Parathyroid adenoma (tissue), 2 donors: ENCODE results near the gene PKP4.

Experiments used
- H2AFZ ChIP-seq: fragments of 300-600 bp; sonication (generic); one replicate; pipeline ENCODE4 v1.7.0; 2017; ENCODE audit warnings: antibody characterized with exemption, mild to moderate bottlenecking
- H3K27ac ChIP-seq: fragments of 300-600 bp; sonication (generic); one replicate; pipeline ENCODE4 v1.7.0; 2017
- H3K27me3 ChIP-seq: fragments of 300-600 bp; sonication (generic); one replicate; pipeline ENCODE4 v1.7.0; 2017; ENCODE audit warnings: low read length; ENCODE audit not compliant: control insufficient read depth, insufficient read depth
- H3K36me3 ChIP-seq: fragments of 300-600 bp; sonication (generic); one replicate; pipeline ENCODE4 v1.7.0; 2017; ENCODE audit warnings: low read length; ENCODE audit not compliant: control insufficient read depth, insufficient read depth
- H3K4me1 ChIP-seq: fragments of 300-600 bp; sonication (generic); one replicate; pipeline ENCODE4 v1.7.0; 2017; ENCODE audit warnings: control low read depth
- H3K4me2 ChIP-seq: fragments of 300-600 bp; sonication (generic); one replicate; pipeline ENCODE4 v1.7.0; 2017; ENCODE audit warnings: low read length
- H3K4me3 ChIP-seq: fragments of 300-600 bp; sonication (generic); one replicate; pipeline ENCODE4 v1.7.0; 2017; ENCODE audit warnings: low read depth, low read length
- H3K79me2 ChIP-seq: fragments of 300-600 bp; sonication (generic); one replicate; pipeline ENCODE4 v1.7.0; 2017; ENCODE audit warnings: control low read depth
- H3K9ac ChIP-seq: fragments of 300-600 bp; sonication (generic); one replicate; pipeline ENCODE4 v1.7.0; 2017; ENCODE audit warnings: mild to moderate bottlenecking
- H3K9me3 ChIP-seq: fragments of 300-600 bp; sonication (generic); one replicate; pipeline ENCODE4 v1.7.0; 2017; ENCODE audit warnings: low read length; ENCODE audit not compliant: control insufficient read depth
- CTCF ChIP-seq: fragments of 300-600 bp; sonication (generic); IDR thresholded peaks from one replicate; pipeline ENCODE4 v1.7.0; 2017; ENCODE audit warnings: antibody characterized with exemption, mild to moderate bottlenecking
- donor health status: primary hyperparathyroidism.

The PKP4 gene

GRCh38 chr2:158618891-158619490, 162.2 kb downstream of the PKP4 start:
- H3K27ac ChIP-seq: no peak overlapping the region
- H3K79me2 ChIP-seq: no peaks in the 10 kb centered on the region
- H3K36me3 ChIP-seq: no peaks in the 10 kb centered on the region

GRCh38 chr2:158619496-158619895, 162.7 kb downstream of the PKP4 start:
- Histone ChIP-seq H3K4me1 (no peaks in the 10 kb centered on the region), H3K27me3 (no peaks in the 10 kb centered on the region), H3K36me3 (no peaks in the 10 kb centered on the region), H3K9ac (no peak overlapping the region), H2AFZ (no peak overlapping the region), H3K4me3 (no peak overlapping the region), H3K4me2 (no peak overlapping the region), H3K79me2 (no peaks in the 10 kb centered on the region), H3K27ac (no peak overlapping the region), H3K9me3 (no peaks in the 10 kb centered on the region)
- TF ChIP-seq CTCF: no peak

More at GRCh38 chr2:158618891-158619490, 162.2 kb downstream of the PKP4 start:
- Histone ChIP-seq H3K9me3 (no peaks in the 10 kb centered on the region), H3K4me3 (no peak overlapping the region), H3K27me3 (no peaks in the 10 kb centered on the region), H3K9ac (no peak overlapping the region), H3K4me2 (no peak overlapping the region), H2AFZ (no peak overlapping the region), H3K4me1 (no peaks in the 10 kb centered on the region)
- TF ChIP-seq CTCF: no peak

GRCh38 chr2:158620656-158621055, 163.9 kb downstream of the PKP4 start:
- Histone ChIP-seq H3K27ac (no peak overlapping the region), H3K4me3 (no peak overlapping the region), H3K4me2 (no peak overlapping the region), H3K27me3 (no peaks in the 10 kb centered on the region), H2AFZ (no peak overlapping the region), H3K36me3 (no peaks in the 10 kb centered on the region), H3K4me1 (no peaks in the 10 kb centered on the region), H3K9me3 (no peaks in the 10 kb centered on the region), H3K79me2 (no peaks in the 10 kb centered on the region), H3K9ac (no peak overlapping the region)
- TF ChIP-seq CTCF: no peak

GRCh38 chr2:158624071-158624667, 167.4 kb downstream of the PKP4 start:
- Histone ChIP-seq H3K36me3 (no peaks in the 10 kb centered on the region), H3K4me2 (no peak overlapping the region)

More at GRCh38 chr2:158624071-158624667, 167.4 kb downstream of the PKP4 start:
- H3K4me3 ChIP-seq: no peak overlapping the region
- TF ChIP-seq CTCF: no peak
- no peak overlapping the region for H3K9ac ChIP-seq
- no peak overlapping the region for H3K27ac ChIP-seq
- no peak overlapping the region for H2AFZ ChIP-seq
- H3K4me1 ChIP-seq: no peaks in the 10 kb centered on the region
- no peaks in the 10 kb centered on the region for H3K9me3 ChIP-seq
- H3K27me3 ChIP-seq: no peaks in the 10 kb centered on the region
- H3K79me2 ChIP-seq: no peaks in the 10 kb centered on the region
